ENCODE results near the gene PAPOLA. TPM values are rescaled to one million over a fixed set of nuclear protein-coding genes. Genes with fewer than 3 reads are reported as not detected.

The PAPOLA gene
- total RNA-seq, 6 experiments from 2014 or later = 115 to 148 (median 130) TPM

DNA sequence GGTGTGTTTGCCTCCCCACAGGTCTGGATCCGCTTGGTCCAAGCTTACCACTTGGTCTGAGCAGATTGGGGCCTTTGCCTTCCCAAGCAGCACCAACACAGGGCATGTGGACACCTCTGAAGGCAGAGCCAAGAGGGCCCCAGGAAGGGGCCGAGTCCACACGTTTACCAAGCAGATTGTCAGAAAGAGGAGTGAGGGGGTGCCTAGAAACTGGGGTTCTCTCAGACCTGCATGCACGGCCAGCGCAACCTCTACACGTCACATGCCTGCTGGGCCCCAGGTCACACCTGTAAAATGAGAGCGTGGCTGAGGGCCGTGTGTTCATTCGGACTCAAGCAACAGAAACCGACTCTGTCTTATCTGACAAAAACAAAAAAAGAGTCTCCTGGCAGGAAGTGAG is 96.9 kb downstream of the PAPOLA start:
- H3K27ac Mint-ChIP-seq = no peak overlapping the region
- TF ChIP-seq, protein P1, sequence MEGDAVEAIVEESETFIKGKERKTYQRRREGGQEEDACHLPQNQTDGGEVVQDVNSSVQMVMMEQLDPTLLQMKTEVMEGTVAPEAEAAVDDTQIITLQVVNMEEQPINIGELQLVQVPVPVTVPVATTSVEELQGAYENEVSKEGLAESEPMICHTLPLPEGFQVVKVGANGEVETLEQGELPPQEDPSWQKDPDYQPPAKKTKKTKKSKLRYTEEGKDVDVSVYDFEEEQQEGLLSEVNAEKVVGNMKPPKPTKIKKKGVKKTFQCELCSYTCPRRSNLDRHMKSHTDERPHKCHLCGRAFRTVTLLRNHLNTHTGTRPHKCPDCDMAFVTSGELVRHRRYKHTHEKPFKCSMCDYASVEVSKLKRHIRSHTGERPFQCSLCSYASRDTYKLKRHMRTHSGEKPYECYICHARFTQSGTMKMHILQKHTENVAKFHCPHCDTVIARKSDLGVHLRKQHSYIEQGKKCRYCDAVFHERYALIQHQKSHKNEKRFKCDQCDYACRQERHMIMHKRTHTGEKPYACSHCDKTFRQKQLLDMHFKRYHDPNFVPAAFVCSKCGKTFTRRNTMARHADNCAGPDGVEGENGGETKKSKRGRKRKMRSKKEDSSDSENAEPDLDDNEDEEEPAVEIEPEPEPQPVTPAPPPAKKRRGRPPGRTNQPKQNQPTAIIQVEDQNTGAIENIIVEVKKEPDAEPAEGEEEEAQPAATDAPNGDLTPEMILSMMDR (IDR thresholded peaks at IDR 0.05) = no peak
- H3K9me3 Mint-ChIP-seq = no peaks in the 10 kb centered on the region
- H3K27me3 Mint-ChIP-seq (ENCODE audit: insufficient read depth) = peaks cover 6% of the 10 kb centered on the region
- no peak overlapping the region for H3K4me3 Mint-ChIP-seq
- H3K4me1 Mint-ChIP-seq (ENCODE audit: low read depth) = no peaks in the 10 kb centered on the region
- no peak for DNase-seq
- no peaks in the 10 kb centered on the region for H3K36me3 Mint-ChIP-seq (ENCODE audit: low read depth)

- TF ChIP-seq, protein P1 (IDR thresholded peaks at IDR 0.05) = no peak
- peaks cover 14% of the 10 kb centered on the region for H3K27me3 Mint-ChIP-seq (ENCODE audit: insufficient read depth)
These were observed 100.0 kb downstream of the PAPOLA start for GRCh38 chr14:96602186-96602585.

DNA sequence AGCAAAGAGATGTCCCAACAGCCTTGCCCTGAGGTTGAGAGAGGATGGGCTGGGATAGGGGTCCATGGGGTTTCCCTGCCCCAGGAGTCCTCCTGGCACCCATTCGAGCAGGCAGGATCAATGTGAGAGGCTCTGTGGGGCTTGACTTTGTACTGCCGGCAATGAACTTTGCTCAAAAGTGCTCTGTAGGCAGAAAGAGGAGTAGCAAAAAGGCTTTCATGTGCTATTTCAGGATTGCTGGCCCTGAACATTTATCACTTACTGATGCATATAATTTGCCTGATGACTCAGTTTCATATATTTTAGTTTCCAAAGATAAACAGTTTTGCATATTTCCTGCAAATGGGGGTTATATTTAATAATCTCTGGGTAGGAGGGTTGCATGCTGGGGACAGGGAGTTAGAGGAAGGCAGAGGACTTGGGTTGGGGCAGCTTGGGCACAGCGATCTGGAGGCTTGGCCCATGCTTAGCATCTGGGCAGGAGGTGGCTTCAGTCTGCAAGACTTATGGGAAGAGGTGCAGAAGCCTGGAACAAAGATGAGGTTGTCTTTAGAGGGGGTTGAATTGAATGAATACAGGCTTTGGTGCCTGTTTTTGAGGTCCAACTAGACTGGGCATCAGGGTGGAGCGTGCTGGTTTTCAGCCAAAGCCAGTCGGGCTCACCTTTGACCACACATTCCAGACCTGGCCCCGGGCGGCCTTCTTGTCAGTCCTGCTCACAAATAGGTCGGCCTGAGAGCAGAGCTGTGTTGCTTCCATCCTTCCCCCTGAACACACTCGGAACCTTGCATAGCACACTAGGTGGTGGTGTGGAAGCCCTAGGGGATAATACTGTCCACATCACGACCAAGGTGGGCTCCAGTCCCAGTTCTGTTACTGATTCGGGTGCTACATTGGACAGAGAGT is 101.4 kb downstream of the PAPOLA start:
- Mint-ChIP-seq H3K27ac (no peak overlapping the region), H3K9me3 (no peaks in the 10 kb centered on the region), H3K36me3 (ENCODE audit: low read depth) (no peaks in the 10 kb centered on the region), H3K4me1 (ENCODE audit: low read depth) (no peaks in the 10 kb centered on the region), H3K27me3 (ENCODE audit: insufficient read depth) (peaks cover 18% of the 10 kb centered on the region), H3K4me3 (no peak overlapping the region)
- TF ChIP-seq, protein P1 (IDR thresholded peaks at IDR 0.05) = no peak
- DNase-seq = no peak

More at GRCh38 chr14:96602186-96602585, 100.0 kb downstream of the PAPOLA start:
- H3K9me3 Mint-ChIP-seq = no peaks in the 10 kb centered on the region
- no peaks in the 10 kb centered on the region for H3K4me1 Mint-ChIP-seq (ENCODE audit: low read depth)
- no peak for DNase-seq
- no peak overlapping the region for H3K27ac Mint-ChIP-seq
- no peak overlapping the region for H3K4me3 Mint-ChIP-seq
- no peaks in the 10 kb centered on the region for H3K36me3 Mint-ChIP-seq (ENCODE audit: low read depth)

GRCh38 chr14:96614481-96614881 is 112.3 kb downstream of the PAPOLA start:
- Mint-ChIP-seq H3K9me3 (peaks cover 6% of the 10 kb centered on the region; the same call in 1 of the 2 replicates), H3K27ac (no peak overlapping the region), H3K27me3 (ENCODE audit: insufficient read depth) (peaks cover 18% of the 10 kb centered on the region), H3K4me1 (ENCODE audit: low read depth) (no peaks in the 10 kb centered on the region), H3K4me3 (no peak overlapping the region), H3K36me3 (ENCODE audit: low read depth) (no peaks in the 10 kb centered on the region)
- no peak for DNase-seq
- TF ChIP-seq, protein P1 (IDR thresholded peaks at IDR 0.05) = no peak

DNA sequence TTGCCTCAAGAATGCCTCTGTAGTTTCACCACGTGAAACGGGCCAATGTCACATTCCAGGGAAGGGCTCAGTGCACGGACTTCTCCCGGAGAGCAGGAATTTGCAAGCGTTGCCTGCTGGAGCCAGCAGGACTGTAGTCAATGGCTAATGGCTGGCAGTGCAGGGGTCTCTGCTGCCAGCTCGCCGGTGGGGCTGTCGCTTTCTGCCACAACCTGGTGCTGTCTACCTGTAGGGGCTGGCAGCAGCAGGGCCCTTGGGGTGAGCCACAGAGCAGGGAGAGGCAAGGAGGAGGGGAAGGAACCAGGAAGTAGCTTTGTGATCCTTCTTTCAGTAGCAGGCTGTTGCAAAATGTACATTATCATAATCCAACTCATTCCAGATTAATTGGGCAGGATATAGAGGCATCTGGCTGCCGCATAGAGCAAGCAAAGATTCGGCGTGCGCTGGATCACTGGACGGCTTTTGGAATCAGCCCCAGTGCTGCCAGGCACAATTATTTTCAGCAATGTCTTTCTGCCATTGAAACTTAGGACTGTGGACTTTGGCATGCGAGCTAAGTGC is 114.1 kb downstream of the PAPOLA start:
- Mint-ChIP-seq H3K4me3 (no peak overlapping the region), H3K27me3 (ENCODE audit: insufficient read depth) (peaks cover 15% of the 10 kb centered on the region), H3K4me1 (ENCODE audit: low read depth) (no peaks in the 10 kb centered on the region), H3K27ac (no peak overlapping the region), H3K9me3 (peaks cover 6% of the 10 kb centered on the region; the same call in 1 of the 2 replicates), H3K36me3 (ENCODE audit: low read depth) (no peaks in the 10 kb centered on the region)
- no peak for DNase-seq
- TF ChIP-seq, protein P1 (IDR thresholded peaks at IDR 0.05) = no peak

Other genes with a start within 250 kb of the PAPOLA start
- gene BDKRB1, start 246.2 kb upstream of the PAPOLA start, total RNA-seq (2021; fragmentation: NEBNext Ultra II Directional; extraction: Animal tissue kit (Norgen Biotek cat#: 25700)) = 10 to 100 TPM; 41.5 to 67.8 (median 59.2) TPM
- gene ATG2B, start 139.0 kb upstream of the PAPOLA start, total RNA-seq (2021; fragmentation: NEBNext Ultra II Directional; extraction: Animal tissue kit (Norgen Biotek cat#: 25700)) = 10 to 100 TPM; 13.1 to 17.7 (median 15.9) TPM
- gene GSKIP, start 138.9 kb upstream of the PAPOLA start, total RNA-seq (2021; fragmentation: NEBNext Ultra II Directional; extraction: Animal tissue kit (Norgen Biotek cat#: 25700)) = 10 to 100 TPM; 23.1 to 37.3 (median 27.2) TPM
- gene AK7, start 110.3 kb upstream of the PAPOLA start, total RNA-seq (2021; fragmentation: NEBNext Ultra II Directional; extraction: Animal tissue kit (Norgen Biotek cat#: 25700)) = not detected